Retinal pigment epithelial cell (primary cell): ENCODE data around the gene CNTN5.

Experiments
- DNase-seq: peaks from one replicate; pipeline ENCODE4 v3.0.0-alpha.2; 2010; ENCODE audit warnings: low read depth
- H3K4me3 ChIP-seq: 2 replicates; pipeline ENCODE4 v1.5.1; 2011; ENCODE audit warnings: mild to moderate bottlenecking, low read length, control low read depth, moderate library complexity
- TF ChIP-seq, protein P1 (sequence below): conservative IDR thresholded peaks from 2 replicates; pipeline ENCODE4 v1.5.1; 2011; ENCODE audit warnings: low read depth, low read length, control low read depth, inconsistent platforms

Gene CNTN5

DNA sequence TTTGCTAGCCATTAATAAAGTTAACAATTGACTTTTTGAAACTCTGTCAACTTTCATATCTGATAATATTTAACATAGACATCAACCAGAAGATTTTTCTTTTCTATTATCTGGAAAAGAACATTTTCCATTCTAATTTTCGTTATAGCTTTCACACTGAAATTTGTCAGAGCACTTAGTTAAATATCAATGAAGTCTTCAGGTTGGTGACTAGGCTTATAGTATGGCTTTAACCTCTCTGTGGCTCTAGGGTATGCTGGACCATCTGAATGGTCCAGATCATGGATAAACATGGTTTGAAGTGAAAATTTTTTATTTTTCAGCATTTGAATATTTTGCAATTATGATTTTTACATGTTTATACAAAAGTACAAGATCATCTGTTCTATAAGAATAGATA, 548.1 kb downstream of the CNTN5 start:
- TF ChIP-seq, protein P1, sequence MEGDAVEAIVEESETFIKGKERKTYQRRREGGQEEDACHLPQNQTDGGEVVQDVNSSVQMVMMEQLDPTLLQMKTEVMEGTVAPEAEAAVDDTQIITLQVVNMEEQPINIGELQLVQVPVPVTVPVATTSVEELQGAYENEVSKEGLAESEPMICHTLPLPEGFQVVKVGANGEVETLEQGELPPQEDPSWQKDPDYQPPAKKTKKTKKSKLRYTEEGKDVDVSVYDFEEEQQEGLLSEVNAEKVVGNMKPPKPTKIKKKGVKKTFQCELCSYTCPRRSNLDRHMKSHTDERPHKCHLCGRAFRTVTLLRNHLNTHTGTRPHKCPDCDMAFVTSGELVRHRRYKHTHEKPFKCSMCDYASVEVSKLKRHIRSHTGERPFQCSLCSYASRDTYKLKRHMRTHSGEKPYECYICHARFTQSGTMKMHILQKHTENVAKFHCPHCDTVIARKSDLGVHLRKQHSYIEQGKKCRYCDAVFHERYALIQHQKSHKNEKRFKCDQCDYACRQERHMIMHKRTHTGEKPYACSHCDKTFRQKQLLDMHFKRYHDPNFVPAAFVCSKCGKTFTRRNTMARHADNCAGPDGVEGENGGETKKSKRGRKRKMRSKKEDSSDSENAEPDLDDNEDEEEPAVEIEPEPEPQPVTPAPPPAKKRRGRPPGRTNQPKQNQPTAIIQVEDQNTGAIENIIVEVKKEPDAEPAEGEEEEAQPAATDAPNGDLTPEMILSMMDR, result no peak
- no peak overlapping the region for H3K4me3 ChIP-seq
- no peak for DNase-seq

DNA sequence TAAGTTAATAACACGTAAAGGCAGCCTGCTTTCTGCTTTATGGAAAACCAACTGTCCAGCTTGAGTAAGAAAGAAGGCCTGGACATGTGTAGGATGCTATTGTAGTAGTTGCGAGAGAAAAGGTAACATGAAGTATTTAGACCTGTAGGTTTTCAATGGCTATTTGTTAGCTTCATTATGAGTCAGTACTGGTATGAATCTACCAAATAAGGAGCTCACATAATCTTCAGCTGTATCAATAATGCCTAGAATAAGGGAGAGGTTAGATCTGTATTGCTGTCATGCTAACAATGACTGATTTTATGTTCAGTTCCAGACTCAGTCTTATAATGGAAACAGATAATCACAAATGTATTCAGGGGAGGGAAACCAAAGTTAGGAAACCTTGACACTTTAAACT, 550.3 kb downstream of the CNTN5 start:
- TF ChIP-seq, protein P1, result no peak
- no peak overlapping the region for H3K4me3 ChIP-seq
- DNase-seq, result no peak

DNA sequence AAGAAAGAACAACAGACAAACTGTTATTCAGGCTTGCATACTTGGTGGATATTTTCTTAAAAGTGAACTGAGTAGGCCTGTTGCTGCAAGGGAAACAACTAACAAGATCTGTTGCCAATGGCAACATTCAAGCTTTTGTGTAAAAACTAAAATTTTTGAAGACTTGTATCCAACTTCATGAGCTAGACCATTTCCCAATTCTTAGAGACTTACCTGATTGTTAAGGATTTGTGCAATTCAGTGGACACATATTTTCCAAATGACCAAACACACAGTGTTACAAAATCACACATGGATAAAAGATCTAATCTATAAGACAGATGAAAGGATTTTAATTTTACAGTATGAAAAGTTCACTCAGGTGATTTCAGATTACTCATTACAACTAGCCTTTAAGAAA, 564.1 kb downstream of the CNTN5 start:
- TF ChIP-seq, protein P1, result no peak
- no peak overlapping the region for H3K4me3 ChIP-seq
- DNase-seq, result peak; percentile 22

DNA sequence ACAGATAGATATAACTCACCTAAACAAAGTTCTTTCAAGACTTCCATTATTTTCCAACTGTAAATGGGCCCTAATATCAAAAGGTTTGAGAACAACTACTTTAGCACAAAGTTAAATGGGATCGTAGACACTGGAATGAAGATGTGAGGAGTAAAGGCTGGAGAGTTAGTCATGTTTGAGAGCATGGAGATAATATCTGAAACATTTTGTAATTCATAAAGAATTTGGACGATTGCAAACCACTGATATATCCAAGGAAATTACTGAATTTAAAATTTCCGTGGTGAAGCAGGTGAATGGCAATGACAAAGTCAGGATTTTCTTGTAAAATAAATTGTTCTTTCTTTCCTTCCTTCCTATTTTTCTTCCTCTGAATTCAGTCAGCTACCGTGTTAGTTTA, 564.9 kb downstream of the CNTN5 start:
- DNase-seq, result no peak
- H3K4me3 ChIP-seq, result no peak overlapping the region
- TF ChIP-seq, protein P1, result no peak

DNA sequence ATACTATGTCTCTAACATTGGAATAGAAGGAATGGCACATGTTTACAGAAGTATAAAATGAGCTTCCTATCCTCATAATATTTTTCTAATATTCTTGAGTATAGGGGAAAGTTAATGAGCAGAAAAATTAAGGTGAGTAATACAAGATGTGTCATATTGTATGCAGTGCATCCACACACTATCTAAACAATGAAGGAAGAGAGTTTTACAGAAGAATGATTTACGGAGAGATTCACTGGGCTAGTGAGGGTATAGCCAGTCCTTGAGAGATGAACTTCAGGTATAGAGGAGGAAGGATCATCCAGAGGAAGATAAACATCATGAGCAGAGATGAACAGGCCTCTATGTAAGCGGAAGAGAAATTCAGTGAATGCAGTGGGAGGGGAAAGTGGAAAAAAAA, 569.0 kb downstream of the CNTN5 start:
- H3K4me3 ChIP-seq, result no peak overlapping the region
- no peak for DNase-seq
- TF ChIP-seq, protein P1, result no peak

DNA sequence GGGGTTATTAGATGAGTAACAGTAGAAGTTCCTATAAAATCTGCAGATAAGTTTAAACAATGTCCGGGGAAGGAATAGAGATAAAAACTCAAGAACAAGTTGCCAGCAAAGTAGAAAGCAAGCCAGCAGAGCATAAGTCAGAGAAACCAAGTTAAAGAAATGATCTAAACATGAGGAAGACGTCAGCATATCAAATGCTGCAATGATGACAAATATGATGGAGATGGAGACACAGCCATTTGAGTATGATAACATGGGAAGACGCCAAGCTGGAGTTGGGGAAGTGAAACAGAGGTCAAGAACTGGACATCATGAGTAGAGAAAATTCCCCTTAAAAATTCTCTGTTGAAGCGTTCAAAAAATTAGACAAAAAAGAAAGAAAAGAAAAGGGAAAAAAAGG, 571.5 kb downstream of the CNTN5 start:
- TF ChIP-seq, protein P1, result no peak
- no peak for DNase-seq
- no peak overlapping the region for H3K4me3 ChIP-seq

DNA sequence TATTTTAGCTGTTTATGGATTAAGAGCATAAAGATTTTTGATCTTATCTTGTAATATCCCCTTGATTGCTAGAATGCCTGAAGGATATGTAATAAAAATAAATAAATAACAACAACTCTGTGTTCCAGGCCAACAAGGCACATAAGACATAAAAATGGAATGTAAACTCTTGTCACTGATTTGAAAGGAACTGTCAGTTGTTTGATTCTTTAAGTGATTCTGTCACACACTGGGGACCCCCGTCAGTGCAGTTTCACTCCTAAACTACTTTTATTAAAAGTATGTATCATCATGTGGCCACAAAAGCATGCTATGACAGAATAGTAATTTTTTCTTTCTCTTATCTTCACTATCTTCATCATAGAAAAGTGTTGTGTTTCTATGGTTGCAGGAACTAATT, 572.4 kb downstream of the CNTN5 start:
- DNase-seq, result no peak
- TF ChIP-seq, protein P1, result no peak

More for the DNA sequence above, 572.4 kb downstream of the CNTN5 start:
- no peak overlapping the region for H3K4me3 ChIP-seq
